ENCODE data around the gene PLEKHA3. TPM values are rescaled to one million over a fixed set of nuclear protein-coding genes. Genes with fewer than 3 reads are reported as not detected.

PLEKHA3 gene
- total RNA-seq, 1 donor from 2014 or later = 20.7 TPM

Other genes with a start within 250 kb of the PLEKHA3 start
- 52.2 and 69.5 TPM in 2 replicates for gene PRKRA, start 29.3 kb upstream of the PLEKHA3 start, total RNA-seq (ENCODE audit: low replicate concordance)
- gene PJVK, start 29.1 kb upstream of the PLEKHA3 start, total RNA-seq (ENCODE audit: low replicate concordance) = 2.3 and 8.0 TPM in 2 replicates
- 7.2 and 34.1 TPM in 2 replicates for gene FKBP7, start 1.9 kb upstream of the PLEKHA3 start, total RNA-seq (ENCODE audit: low replicate concordance)

All from type B pancreatic cell (in vitro differentiated cells).